Measurements from ENCODE around the gene CLCN7. TPM values are rescaled to one million over a fixed set of nuclear protein-coding genes. Genes with fewer than 3 reads are reported as not detected.

Gene CLCN7
- total RNA-seq, 4 donors from 2014 or later, result 24.8 to 45.8 (median 38.4) TPM

GRCh38 chr16:1464196-1464893 lies 10.5 kb downstream of the CLCN7 start:
- in situ Hi-C loops (cut with MboI; ENCODE audit: low sequenced_read_pairs in 4 of 4), result no loop called here
- intact Hi-C loops (cut with DNase I; ENCODE audit: low total_unique reads), result no loop called here
- Histone ChIP-seq H3K4me1 (no peaks in the 10 kb centered on the region), H3K27me3 (no peaks in the 10 kb centered on the region), H3K4me3 (no peak overlapping the region), H3K27ac (no peak overlapping the region), H3K36me3 (peaks cover 0 to 23% of the 10 kb centered on the region in 2 donors), H3K9me3 (no peaks in the 10 kb centered on the region)
- no peak for TF ChIP-seq CTCF (IDR thresholded peaks at IDR 0.05 in 4 of 5, conservative IDR thresholded peaks at IDR 0.05 in 1 of 5)
- no peak for TF ChIP-seq POLR2A (IDR thresholded peaks at IDR 0.05)
- no peak for ATAC-seq
- no peak for DNase-seq

DNA sequence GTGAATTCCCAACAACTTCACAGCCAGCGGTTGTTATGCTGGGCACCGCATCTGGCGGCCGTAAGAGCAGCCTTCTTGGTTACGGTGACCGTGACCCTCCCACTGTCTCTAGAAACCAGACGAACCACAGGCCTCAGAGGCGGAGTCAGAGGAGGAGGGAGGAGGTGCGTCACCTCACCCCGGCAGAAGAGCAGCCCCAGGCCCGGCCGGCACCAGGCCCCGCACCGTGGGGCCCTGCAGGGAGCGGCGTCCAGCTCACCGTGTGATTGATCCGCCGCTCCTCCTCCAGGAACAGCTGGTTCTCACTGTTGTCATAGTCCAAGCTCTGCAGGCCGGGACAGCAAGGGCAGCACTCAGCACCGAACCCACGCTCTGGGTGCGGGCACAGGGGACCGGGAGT lies 13.7 kb downstream of the CLCN7 start:
- in situ Hi-C loops (cut with MboI; ENCODE audit: low sequenced_read_pairs in 4 of 4), result no loop called here
- TF ChIP-seq POLR2A (IDR thresholded peaks at IDR 0.05), result no peak
- TF ChIP-seq CTCF (IDR thresholded peaks at IDR 0.05 in 4 of 5, conservative IDR thresholded peaks at IDR 0.05 in 1 of 5), result no peak
- H3K27ac ChIP-seq, result no peak overlapping the region
- H3K4me3 ChIP-seq, result no peak overlapping the region
- no peaks in the 10 kb centered on the region for H3K4me1 ChIP-seq
- ATAC-seq (no peak), DNase-seq (no peak)
- no peaks in the 10 kb centered on the region for H3K9me3 ChIP-seq
- peaks cover 0 to 40% of the 10 kb centered on the region in 2 donors for H3K36me3 ChIP-seq
- intact Hi-C loops (cut with DNase I; ENCODE audit: low total_unique reads), result no loop called here
- no peaks in the 10 kb centered on the region for H3K27me3 ChIP-seq

DNA sequence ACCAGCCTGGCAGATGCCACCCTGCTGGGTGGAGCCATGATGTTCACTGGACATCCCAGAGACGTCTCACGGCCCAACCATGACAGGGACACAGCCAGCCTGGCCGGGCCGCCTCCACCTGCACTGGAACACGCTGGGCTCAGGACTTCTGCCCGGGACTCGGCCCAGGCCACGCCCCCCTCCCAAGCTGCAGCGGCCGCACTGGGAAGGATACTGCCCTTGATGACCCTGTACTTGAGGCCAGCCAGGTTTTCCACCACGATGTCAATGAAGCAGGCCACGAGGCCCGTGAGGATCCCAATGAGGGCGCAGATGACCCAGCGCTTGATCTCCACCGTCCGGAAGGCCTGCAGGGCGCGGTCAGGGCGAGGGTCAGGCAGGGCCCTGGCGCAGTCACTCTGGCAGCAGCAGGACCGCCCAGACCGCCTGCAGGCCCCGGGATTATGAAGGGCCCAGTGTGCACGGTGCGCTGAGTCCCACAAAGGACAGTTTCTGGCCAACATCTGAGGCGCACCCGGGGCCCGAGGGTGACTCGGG lies 14.2 kb downstream of the CLCN7 start:
- H3K4me3 ChIP-seq, result no peak overlapping the region
- peaks cover 0 to 45% of the 10 kb centered on the region in 2 donors for H3K36me3 ChIP-seq
- no peaks in the 10 kb centered on the region for H3K27me3 ChIP-seq
- DNase-seq, result no peak
- in situ Hi-C loops (cut with MboI; ENCODE audit: low sequenced_read_pairs in 4 of 4), result no loop called here
- no peak for ATAC-seq
- H3K4me1 ChIP-seq, result no peaks in the 10 kb centered on the region
- intact Hi-C loops (cut with DNase I; ENCODE audit: low total_unique reads), result no loop called here
- no peak overlapping the region for H3K27ac ChIP-seq
- no peaks in the 10 kb centered on the region for H3K9me3 ChIP-seq
- no peak for TF ChIP-seq POLR2A (IDR thresholded peaks at IDR 0.05)
- TF ChIP-seq CTCF (IDR thresholded peaks at IDR 0.05 in 4 of 5, conservative IDR thresholded peaks at IDR 0.05 in 1 of 5), result no peak

DNA sequence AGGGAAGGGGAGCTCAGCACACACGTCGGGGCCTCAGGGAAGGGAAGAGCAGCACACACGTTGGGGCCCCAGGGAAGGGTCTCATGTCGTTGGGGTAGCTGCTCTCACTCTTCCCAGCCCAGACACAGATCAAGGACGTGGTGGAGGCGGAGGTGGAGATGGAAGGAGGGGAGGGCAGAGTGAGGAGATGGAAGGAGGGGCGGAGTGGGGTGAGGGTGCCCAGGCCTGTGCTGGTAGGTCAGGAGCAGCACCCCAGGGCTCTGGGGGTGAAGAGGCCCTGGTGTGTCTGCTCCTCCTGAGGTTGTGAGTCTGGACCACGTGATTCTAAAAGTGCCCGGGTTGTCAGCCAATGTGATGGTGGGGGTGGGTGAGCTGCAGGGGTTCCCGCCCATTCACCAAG lies 14.9 kb downstream of the CLCN7 start:
- no peak for TF ChIP-seq CTCF (IDR thresholded peaks at IDR 0.05 in 4 of 5, conservative IDR thresholded peaks at IDR 0.05 in 1 of 5)
- TF ChIP-seq POLR2A (IDR thresholded peaks at IDR 0.05), result no peak
- in situ Hi-C loops (cut with MboI; ENCODE audit: low sequenced_read_pairs in 4 of 4), result no loop called here
- ATAC-seq (no peak), DNase-seq (no peak)
- no peak overlapping the region for H3K27ac ChIP-seq
- H3K4me3 ChIP-seq, result no peak overlapping the region
- peaks cover 0 to 52% of the 10 kb centered on the region in 2 donors for H3K36me3 ChIP-seq
- H3K27me3 ChIP-seq, result no peaks in the 10 kb centered on the region
- intact Hi-C loops (cut with DNase I; ENCODE audit: low total_unique reads), result no loop called here
- no peaks in the 10 kb centered on the region for H3K9me3 ChIP-seq
- H3K4me1 ChIP-seq, result no peaks in the 10 kb centered on the region
